ENCODE results near the gene CABLES2.

The CABLES2 gene

DNA sequence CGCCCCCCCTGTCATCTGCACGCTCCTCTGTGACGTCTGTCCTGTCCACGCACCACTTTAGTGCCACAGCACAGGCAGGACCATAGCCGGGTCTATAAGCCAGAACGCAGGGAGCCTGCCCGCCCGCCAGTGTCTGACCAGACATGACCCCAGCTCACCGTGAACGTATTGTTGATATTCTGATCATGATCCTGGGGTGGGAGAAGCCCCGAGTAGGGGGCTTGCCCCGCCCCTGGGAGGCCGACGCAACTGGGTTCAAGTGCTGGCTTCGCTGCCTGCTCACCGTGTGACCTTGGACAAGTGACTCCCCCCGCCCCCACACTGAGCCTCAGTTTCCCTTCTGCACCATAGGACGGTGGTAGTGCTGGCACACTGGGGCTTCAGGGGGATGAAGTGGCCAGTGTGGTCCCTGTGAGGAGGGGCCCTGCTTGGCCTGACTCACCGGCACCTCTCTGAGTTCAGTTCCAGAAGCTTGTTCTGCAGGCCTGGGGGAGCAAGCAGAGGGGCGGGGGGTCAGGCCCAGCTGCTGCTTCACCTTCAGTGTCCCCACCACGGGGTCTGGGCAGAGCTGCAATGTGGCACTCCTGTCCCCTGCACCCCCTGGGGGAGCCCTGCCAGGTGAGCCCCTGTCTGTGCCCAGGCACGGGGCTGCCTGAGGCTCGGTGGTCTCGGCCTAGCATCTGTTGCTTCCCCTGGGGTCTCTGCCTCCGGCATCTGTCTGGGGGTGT, 11.1 kb upstream of the CABLES2 start:
- no peak for TF ChIP-seq ZNF274 (IDR thresholded peaks at IDR 0.05; ENCODE audit: low read depth, low read length)
- H3K4me3 ChIP-seq (ENCODE audit: low read length), result no peak overlapping the region

DNA sequence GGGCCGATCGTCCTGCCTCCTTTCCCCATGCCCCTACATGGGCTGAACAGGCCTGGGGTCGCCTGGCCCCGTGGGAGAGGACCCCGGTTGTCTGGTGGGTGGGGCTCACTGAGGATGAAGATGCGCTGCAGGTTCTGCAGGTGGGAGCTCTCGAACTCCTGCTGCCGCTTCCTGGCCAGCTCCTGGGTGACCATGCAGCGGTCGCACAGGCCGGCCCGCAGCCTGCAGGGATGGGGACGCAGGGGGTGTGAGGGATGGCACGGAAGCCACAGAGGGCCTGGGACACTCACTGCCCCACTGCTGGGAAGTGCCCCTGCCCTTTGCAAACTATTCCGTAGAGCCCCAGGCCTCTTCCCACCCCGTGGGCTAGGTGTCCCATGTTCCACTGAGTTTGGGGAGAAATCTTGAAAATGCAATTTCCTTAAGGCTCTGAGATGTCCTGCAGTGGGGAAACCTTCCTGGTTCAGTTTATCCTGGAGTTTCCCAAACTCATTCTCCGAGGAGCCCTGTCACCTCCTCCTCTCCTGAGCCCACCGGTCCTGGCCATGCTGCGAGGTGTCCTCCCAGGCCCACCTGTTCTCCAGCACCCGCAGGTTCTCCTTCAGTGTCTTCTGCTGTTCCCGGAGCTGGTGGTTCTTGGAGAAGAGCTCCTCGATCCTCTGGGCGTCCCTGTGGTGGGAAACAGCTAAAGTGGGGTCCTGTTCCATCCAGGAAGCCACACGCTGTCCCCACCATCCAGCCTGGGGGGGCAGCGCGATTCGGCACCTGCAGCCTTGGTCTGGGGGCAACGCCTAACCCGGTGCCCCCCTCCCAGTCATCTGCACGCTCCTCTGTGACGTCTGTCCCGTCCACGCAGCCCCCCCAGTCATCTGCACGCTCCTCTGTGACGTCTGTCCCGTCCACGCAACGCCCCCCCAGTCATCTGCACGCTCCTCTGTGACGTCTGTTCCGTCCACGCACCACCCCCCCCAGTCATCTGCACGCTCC, 9.9 kb upstream of the CABLES2 start:
- no peak for TF ChIP-seq ZNF274 (IDR thresholded peaks at IDR 0.05; ENCODE audit: low read depth, low read length)

DNA sequence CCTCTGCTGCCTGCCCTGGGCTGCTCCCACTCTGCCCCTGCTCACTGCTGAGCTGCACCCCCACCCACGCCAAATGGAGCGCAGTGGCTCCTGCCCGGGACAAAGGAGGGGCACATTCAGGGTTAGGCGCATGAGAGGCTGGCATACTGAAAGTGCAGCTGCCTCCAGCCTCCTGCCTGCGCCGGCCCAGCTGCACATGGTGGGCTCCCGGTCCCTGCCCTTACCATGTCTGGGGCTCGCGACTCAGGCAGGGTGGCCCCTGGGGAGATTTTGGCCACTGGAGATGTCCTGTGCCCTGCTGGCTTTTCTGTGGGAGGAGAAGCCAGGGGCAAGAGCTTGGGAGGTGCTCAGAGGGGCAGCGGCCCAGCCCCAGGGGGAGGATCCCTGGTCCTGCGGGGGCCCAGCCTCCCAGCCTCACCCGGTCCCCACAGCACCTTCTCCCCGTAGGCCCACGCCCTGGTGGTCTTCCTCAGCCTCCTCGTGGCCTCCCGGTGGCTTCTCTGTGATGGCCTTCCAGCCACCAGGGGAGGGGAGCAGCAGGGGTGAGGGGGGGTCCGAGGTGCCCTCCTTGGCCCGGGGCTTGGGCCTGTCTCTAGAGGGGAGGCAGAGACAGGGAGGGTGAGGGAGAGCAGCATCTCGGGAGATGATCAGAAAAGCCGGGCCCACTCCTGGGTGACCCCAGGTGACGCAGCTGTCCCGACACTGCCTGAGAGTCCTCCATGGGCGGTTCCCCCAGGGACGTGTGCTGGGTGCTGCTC, 8.4 kb upstream of the CABLES2 start:
- no peak for TF ChIP-seq ZNF274 (IDR thresholded peaks at IDR 0.05; ENCODE audit: low read depth, low read length)
- H3K4me3 ChIP-seq (ENCODE audit: low read length), result no peak overlapping the region

More for the DNA sequence above, 9.9 kb upstream of the CABLES2 start:
- H3K4me3 ChIP-seq (ENCODE audit: low read length), result no peak overlapping the region

DNA sequence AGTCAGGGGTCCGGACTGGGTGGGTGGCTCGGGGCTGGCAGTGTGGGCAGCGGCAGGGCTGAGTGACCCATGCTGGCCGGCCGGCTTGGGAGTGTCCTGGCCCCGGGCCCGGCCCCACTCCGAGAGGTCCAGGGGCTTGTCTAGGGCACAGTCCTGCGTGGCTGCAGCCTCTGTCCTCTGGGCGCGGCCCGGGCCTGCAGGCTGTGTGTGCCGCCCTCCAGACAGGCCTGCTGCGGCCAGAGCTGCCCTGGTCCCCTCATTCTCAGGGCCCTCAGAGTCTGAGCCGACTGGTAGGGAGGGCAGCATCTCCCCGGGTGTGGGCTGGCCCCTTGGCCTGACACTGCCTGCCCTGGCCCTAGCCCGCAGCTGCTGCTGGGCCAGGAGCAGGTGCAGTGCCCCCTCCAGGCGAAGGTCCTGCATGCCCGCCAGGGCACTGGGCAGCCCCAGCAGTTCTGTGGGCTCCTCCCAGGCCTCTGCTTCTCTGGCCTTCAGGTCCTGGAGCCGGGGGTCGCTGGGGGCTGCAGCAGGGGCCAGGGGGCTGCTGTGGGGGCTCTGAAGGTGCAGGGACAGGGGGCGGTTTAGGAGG, 6.9 kb upstream of the CABLES2 start:
- no peak for TF ChIP-seq ZNF274 (IDR thresholded peaks at IDR 0.05; ENCODE audit: low read depth, low read length)

DNA sequence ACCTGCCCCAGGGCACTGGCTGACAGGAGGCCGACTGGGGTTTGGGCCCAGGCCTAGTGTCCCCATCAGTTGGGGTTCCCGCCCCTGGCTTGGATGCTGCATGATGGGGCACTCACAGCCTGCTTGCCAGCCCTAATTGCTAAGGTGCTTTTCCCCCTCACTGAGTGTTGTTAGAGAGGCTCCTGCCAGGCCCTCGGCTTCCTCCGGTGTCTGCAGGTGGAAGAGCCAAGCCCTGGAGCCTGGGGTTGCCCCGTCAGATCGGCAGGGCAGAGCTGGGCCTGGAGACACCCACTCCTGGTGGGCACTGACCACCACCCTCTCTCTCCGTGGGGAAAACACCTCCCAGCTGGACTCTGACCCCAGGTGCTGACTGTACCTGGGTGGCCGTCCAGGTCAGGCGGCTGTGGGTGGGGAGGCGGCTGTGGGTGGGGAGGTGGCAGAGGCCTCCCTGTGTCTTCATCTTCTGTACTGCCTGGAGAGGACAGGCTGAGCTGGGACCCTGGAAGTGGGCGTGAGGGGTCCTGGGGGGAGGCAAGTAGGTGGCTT, 6.0 kb upstream of the CABLES2 start:
- TF ChIP-seq ZNF274 (IDR thresholded peaks at IDR 0.05; ENCODE audit: low read depth, low read length), result no peak
- H3K4me3 ChIP-seq (ENCODE audit: low read length), result no peak overlapping the region

More for the DNA sequence above, 6.9 kb upstream of the CABLES2 start:
- no peak overlapping the region for H3K4me3 ChIP-seq (ENCODE audit: low read length)

DNA sequence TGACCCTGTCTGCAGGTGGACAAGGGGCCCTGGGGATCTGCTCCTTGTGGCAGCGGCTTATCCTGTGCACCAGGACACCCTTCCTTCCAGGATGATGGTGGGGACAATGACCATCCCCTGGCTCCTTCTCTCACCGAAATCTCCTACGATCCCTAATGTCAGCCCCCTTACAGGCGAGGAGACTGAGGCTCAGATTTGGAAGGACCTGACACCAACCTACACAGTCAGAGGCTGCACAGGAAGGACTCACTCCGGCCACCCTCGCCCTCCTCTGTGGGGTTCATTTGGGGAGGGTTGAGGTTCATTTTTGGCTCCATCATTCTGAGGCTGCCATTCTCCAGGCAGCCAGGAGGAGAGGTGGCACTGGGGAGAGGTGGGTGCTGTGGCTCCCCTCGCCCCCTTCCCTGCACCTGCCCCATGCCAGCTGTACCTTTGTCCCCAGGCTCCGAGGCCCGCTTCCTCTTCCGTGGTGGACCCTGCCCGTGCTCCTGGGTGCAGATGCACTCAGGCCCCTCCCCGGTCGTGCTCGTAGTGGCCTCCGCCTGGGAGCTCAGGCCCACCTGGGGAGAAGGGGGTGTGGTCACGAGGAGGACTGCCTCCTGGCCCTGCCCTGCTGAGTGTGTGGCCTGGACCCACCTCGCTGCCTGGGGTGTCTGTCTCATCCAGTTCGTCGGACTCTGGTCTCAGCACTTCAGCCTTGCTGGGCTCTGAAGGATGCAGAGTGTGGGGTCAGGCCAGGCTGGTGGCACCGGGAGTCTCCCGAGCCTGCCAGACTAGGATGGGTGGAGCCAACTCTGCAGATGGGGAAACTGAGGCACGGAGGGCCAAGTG, 5.3 kb upstream of the CABLES2 start:
- TF ChIP-seq ZNF274 (IDR thresholded peaks at IDR 0.05; ENCODE audit: low read depth, low read length), result no peak

DNA sequence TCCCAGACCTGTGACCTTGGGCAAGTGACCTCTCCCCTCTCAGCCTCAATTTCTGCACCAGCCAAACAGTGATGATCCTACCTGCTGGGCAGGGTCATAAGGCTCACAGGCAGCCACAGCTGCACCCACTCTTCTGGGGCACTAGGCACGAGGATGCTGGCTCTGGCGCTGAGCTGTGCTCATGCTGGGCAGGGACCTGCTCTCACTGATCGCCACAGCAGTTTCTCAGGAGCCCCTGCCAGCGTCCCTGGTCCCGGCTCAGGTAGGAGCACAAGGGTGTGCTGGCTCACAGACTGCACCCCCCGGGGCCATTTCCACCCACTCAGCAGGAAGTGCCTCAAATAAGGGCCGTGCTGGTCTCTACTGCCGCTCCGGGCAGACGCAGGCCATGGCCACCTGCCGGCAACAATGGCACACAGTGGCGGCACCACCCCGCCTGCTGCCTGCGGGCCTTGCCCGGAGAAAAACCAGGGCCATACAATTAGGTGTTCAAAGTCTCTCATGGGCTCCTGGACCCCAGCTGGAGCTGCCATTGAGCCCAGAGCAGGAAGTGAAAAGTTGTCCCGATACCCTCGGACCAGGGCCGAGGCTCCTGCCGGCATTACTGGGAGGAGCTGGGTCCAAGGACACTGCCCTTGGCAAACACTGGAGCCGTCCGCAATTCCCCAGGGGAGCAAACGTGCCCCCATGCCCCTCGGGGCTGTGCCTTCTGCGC, 4.6 kb upstream of the CABLES2 start:
- no peak for TF ChIP-seq ZNF274 (IDR thresholded peaks at IDR 0.05; ENCODE audit: low read depth, low read length)
- no peak overlapping the region for H3K4me3 ChIP-seq (ENCODE audit: low read length)

More for the DNA sequence above, 5.3 kb upstream of the CABLES2 start:
- no peak overlapping the region for H3K4me3 ChIP-seq (ENCODE audit: low read length)

DNA sequence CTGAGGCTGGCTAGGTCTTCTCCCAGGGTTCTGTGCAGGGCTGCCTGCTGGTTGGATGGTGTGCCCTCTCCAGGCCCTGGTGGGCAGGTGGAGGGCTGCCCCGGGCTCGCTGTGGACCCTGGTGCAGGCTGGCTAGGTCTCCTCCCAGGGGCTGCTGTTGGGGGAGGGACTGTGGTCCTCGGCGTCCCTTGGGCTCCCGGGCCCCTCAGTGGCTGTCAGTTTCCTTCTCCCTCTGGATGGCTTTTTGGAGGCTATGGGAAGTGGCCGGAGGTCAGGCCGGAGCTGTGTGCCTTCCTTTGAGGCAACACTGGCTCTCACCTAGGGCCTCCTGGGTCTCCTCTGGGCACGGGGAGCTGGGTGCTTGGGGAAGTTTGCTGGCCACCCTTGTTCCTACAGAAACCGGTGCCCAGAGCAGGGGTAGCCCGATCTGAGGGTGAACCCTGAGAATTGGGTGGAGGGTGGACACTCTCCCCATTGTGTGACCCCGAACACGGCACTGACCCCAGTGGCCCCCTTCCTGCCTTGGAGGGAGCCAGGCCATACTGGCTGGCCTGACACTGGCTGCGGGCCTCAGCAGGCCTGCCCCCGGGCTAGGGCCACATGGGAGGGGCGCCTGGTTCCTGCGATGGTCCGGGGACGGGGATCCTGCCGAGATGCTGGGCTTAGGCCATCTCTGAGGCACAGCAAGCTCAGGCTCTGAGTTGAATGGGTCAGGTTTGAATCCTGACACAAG, 3.8 kb upstream of the CABLES2 start:
- H3K4me3 ChIP-seq (ENCODE audit: low read length), result no peak overlapping the region
- no peak for TF ChIP-seq ZNF274 (IDR thresholded peaks at IDR 0.05; ENCODE audit: low read depth, low read length)

DNA sequence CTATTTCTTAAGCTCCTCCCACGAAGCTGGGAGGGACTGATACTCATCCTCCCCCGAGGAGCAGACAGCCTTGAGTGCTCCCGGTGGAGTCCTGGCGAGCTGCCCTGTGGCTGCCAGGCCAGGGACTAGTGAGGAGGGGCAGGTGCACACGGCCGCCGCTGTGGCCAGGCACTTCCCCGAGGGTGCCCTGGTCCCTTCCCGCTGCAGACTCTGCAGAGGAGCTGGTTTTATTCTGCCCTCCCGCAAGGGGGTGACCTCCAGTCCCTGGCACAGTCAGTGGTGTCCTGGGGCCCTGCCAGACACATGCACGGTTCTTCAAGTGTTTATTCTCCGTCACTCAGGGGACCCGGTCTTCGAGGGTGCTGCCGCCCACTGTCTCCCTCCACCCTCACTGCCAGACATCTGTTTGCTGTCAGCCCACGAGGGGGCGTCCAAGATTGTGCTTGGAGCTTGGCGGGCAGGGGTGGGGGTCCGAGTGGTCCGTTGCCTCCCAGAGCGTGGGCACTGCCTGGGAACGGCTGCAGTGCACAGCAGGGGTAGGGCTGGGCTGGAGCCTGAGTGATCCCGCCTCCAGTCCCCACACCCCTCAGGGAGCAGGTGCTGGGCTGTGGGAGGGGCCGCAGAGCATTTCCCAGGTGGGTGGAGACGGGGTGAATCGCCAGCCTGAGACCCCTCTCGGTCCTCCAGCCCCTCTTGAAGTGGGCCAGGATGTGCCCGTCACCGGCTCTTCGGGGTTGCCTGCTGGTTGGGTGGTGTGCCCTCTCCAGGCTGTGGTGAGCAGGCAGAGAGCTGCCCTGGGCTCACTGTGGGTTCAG, 3.1 kb upstream of the CABLES2 start:
- TF ChIP-seq ZNF274 (IDR thresholded peaks at IDR 0.05; ENCODE audit: low read depth, low read length), result no peak
- H3K4me3 ChIP-seq (ENCODE audit: low read length), result no peak overlapping the region

DNA sequence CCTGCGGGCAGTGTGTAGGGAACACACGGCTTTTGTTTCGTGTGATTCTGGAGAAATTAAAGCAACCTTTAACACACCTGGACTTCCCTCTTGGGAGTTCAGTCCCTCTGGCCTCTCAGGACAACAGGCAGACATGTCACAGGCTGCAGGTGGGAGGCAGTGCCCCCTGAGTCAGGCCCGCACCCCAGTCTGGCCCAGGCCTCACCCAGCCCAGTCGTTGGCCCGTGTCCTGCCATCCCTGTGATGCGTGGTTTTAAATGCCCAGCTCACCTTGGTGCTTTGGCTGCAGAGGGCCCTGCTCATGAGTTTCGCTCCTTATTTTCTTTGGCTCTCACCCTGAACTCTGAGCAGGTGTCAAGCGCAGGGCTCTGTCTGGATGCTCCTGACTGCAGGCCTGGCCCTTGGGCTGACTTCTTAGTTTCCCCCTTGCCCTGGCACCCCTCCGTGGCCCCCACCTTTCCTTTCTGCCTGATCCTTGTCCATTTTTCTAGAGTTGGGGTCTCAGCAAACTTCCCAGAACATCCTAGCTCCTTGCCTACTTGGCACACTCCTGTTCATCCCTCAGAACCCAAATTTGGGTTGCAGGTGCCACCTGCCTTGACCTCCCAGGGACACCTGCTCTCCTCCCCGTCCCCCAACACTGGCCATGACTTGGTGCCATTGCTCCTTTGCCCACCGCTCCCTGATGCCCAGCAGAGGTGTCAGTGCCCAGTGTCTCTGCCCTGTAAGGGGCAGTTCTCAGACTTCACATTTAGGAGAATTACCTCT, 2.2 kb upstream of the CABLES2 start:
- no peak overlapping the region for H3K4me3 ChIP-seq (ENCODE audit: low read length)
- TF ChIP-seq ZNF274 (IDR thresholded peaks at IDR 0.05; ENCODE audit: low read depth, low read length), result no peak

All from GM08714 (cell line).